T-helper 17 cell (primary cell): ENCODE data around the gene ANKLE1. TPM values are rescaled to one million over a fixed set of nuclear protein-coding genes. Genes with fewer than 3 reads are reported as not detected.
"Not testable (repeated sequence)": the region's sequence is repeated elsewhere in the genome, so short reads cannot be mapped to it uniquely, and the experiment has no call there.

ENCODE experiments used
- ATAC-seq: fragments of 150-1000 bp; cut with Tn5 transposase; 2 replicates; pipeline ENCODE4 v1.10.0; 2021; ENCODE audit warnings: mild to moderate bottlenecking, moderate library complexity
- DNase-seq, 3 donors: peaks; one replicate each; pipeline versions ENCODE4 v3.0.0 to v3.0.0-alpha.2; 2020 to 2021
- H3K9me3 ChIP-seq: one replicate; pipeline ENCODE4 v1.7.0; 2013; ENCODE audit warnings: low read length, mild to moderate bottlenecking; ENCODE audit not compliant: control insufficient read depth, poor library complexity, severe bottlenecking
- H3K27ac Mint-ChIP-seq: one replicate; pipeline ENCODE4 v1.8.0; 2022; ENCODE audit warnings: mild to moderate bottlenecking, moderate library complexity, mixed read lengths
- H3K27me3 Mint-ChIP-seq: one replicate; pipeline ENCODE4 v1.8.0; 2022; ENCODE audit warnings: mixed read lengths
- H3K36me3 Mint-ChIP-seq: one replicate; pipeline ENCODE4 v1.8.0; 2022; ENCODE audit warnings: low read depth, mixed read lengths
- H3K4me1 Mint-ChIP-seq: one replicate; pipeline ENCODE4 v1.8.0; 2022; ENCODE audit warnings: mild to moderate bottlenecking, mixed read lengths
- H3K4me3 Mint-ChIP-seq: one replicate; pipeline ENCODE4 v1.8.0; 2022; ENCODE audit warnings: mild to moderate bottlenecking, moderate library complexity, mixed read lengths
- total RNA-seq, 4 donors: library from RNA in 2 of 4; stranded (reverse) in 2 of 4; gene quantifications; one replicate each; pipeline ENCODE4 v1.2.3 and lab custom pipeline; 2022 to 2026

Gene ANKLE1
- total RNA-seq, 2 donors from 2014 or later, result 1.4 to 2.0 TPM

- H3K4me1 Mint-ChIP-seq, result peaks cover 9% of the 10 kb centered on the region
- H3K27me3 Mint-ChIP-seq, result no peaks in the 10 kb centered on the region
- H3K9me3 ChIP-seq, result no peaks in the 10 kb centered on the region
- H3K36me3 Mint-ChIP-seq, result peaks cover 2% of the 10 kb centered on the region
- no peak for DNase-seq
- H3K27ac Mint-ChIP-seq, result no peak overlapping the region
- no peak for ATAC-seq
- no peak overlapping the region for H3K4me3 Mint-ChIP-seq
Observed at GRCh38 chr19:17259934-17260333, 21.8 kb upstream of the ANKLE1 start.

- Mint-ChIP-seq H3K27me3 (no peaks in the 10 kb centered on the region), H3K4me3 (peak overlapping the region; percentile 46), H3K27ac (peak overlapping the region; percentile 67), H3K4me1 (peaks cover 9% of the 10 kb centered on the region), H3K36me3 (peaks cover 2% of the 10 kb centered on the region)
- DNase-seq, result peak; percentile 76 to 90 (median 84)
- ATAC-seq, result peak; percentile 100
- no peaks in the 10 kb centered on the region for H3K9me3 ChIP-seq
Observed at GRCh38 chr19:17260842-17261325, 20.8 kb upstream of the ANKLE1 start.

- ATAC-seq (no peak), DNase-seq (no peak)
- no peak overlapping the region for H3K27ac Mint-ChIP-seq
- H3K27me3 Mint-ChIP-seq, result no peaks in the 10 kb centered on the region
- H3K36me3 Mint-ChIP-seq, result peaks cover 2% of the 10 kb centered on the region
- H3K4me3 Mint-ChIP-seq, result no peak overlapping the region
- no peaks in the 10 kb centered on the region for H3K9me3 ChIP-seq
- H3K4me1 Mint-ChIP-seq, result peaks cover 15% of the 10 kb centered on the region
Observed at GRCh38 chr19:17262557-17262956, 19.1 kb upstream of the ANKLE1 start.

GRCh38 chr19:17263712-17264640 lies 17.7 kb upstream of the ANKLE1 start:
- peak overlapping the region; percentile 41 for H3K27ac Mint-ChIP-seq
- ATAC-seq (no peak), DNase-seq (no peak)
- H3K27me3 Mint-ChIP-seq, result no peaks in the 10 kb centered on the region
- H3K9me3 ChIP-seq, result no peaks in the 10 kb centered on the region
- peaks cover 15% of the 10 kb centered on the region for H3K4me1 Mint-ChIP-seq
- peak overlapping the region; percentile 53 for H3K4me3 Mint-ChIP-seq
- peaks cover 2% of the 10 kb centered on the region for H3K36me3 Mint-ChIP-seq

GRCh38 chr19:17264641-17264979 lies 17.1 kb upstream of the ANKLE1 start, which contains the start of gene USHBP1:
TSS of gene USHBP1 (minus strand) at chr19:17264745. CDS start at chr19:17264299, 446 bp downstream.
- H3K36me3 Mint-ChIP-seq, result peaks cover 2% of the 10 kb centered on the region
- H3K27me3 Mint-ChIP-seq, result no peaks in the 10 kb centered on the region
- ATAC-seq, result no peak
- no peak for DNase-seq
- H3K4me3 Mint-ChIP-seq, result peak within 1 kb of the TSS; percentile 53
- H3K9me3 ChIP-seq, result no peaks in the 10 kb centered on the region
- peaks cover 15% of the 10 kb centered on the region for H3K4me1 Mint-ChIP-seq
- peak within 1 kb of the TSS; percentile 41 for H3K27ac Mint-ChIP-seq

GRCh38 chr19:17266026-17266425 lies 15.7 kb upstream of the ANKLE1 start:
- DNase-seq (no peak), ATAC-seq (no peak)
- Mint-ChIP-seq H3K27me3 (no peaks in the 10 kb centered on the region), H3K27ac (no peak overlapping the region), H3K4me3 (no peak overlapping the region), H3K4me1 (peaks cover 10% of the 10 kb centered on the region), H3K36me3 (peaks cover 2% of the 10 kb centered on the region)
- H3K9me3 ChIP-seq, result no peaks in the 10 kb centered on the region

- H3K27ac Mint-ChIP-seq, result peak overlapping the region; percentile 93
- H3K27me3 Mint-ChIP-seq, result no peaks in the 10 kb centered on the region
- H3K9me3 ChIP-seq, result no peaks in the 10 kb centered on the region
- H3K4me1 Mint-ChIP-seq, result peaks cover 9% of the 10 kb centered on the region
- ATAC-seq (no peak), DNase-seq (no peak)
- H3K36me3 Mint-ChIP-seq, result peaks cover 2% of the 10 kb centered on the region
- peak overlapping the region; percentile 84 for H3K4me3 Mint-ChIP-seq
Observed at GRCh38 chr19:17266589-17266974, 15.1 kb upstream of the ANKLE1 start.

- H3K27me3 Mint-ChIP-seq, result no peaks in the 10 kb centered on the region
- ATAC-seq, result peak; percentile 95
Observed at GRCh38 chr19:17266975-17267788, 14.5 kb upstream of the ANKLE1 start, which contains the start of gene BABAM1. TSS of gene BABAM1 (plus strand) at chr19:17267443. CDS start at chr19:17268807, 1,364 bp downstream.

GRCh38 chr19:17268754-17269153 lies 12.9 kb upstream of the ANKLE1 start:
- H3K36me3 Mint-ChIP-seq, result peaks cover 2% of the 10 kb centered on the region
- peak overlapping the region; percentile 84 for H3K4me3 Mint-ChIP-seq
- H3K9me3 ChIP-seq, result no peaks in the 10 kb centered on the region
- no peaks in the 10 kb centered on the region for H3K27me3 Mint-ChIP-seq
- peaks cover 5% of the 10 kb centered on the region for H3K4me1 Mint-ChIP-seq
- H3K27ac Mint-ChIP-seq, result no peak overlapping the region
- no peak for DNase-seq
- ATAC-seq, result no peak

More at GRCh38 chr19:17266975-17267788, 14.5 kb upstream of the ANKLE1 start, which contains the start of gene BABAM1:
- peaks cover 9% of the 10 kb centered on the region for H3K4me1 Mint-ChIP-seq
- DNase-seq, result peak; percentile 79 to 91 (median 85)
- no peaks in the 10 kb centered on the region for H3K9me3 ChIP-seq
- peak within 1 kb of the TSS; percentile 93 for H3K27ac Mint-ChIP-seq
- H3K36me3 Mint-ChIP-seq, result peaks cover 2% of the 10 kb centered on the region
- peak within 1 kb of the TSS; percentile 84 for H3K4me3 Mint-ChIP-seq

- not testable (repeated sequence) for H3K27ac Mint-ChIP-seq, H3K9me3 ChIP-seq, ATAC-seq, H3K4me1 Mint-ChIP-seq, H3K36me3 Mint-ChIP-seq, H3K27me3 Mint-ChIP-seq, DNase-seq, H3K4me3 Mint-ChIP-seq
Observed at GRCh38 chr19:17274892-17275291, 6.8 kb upstream of the ANKLE1 start.

- no peaks in the 10 kb centered on the region for H3K9me3 ChIP-seq
- Mint-ChIP-seq H3K4me3 (no peak overlapping the region), H3K36me3 (no peaks in the 10 kb centered on the region), H3K27ac (no peak overlapping the region), H3K4me1 (no peaks in the 10 kb centered on the region), H3K27me3 (no peaks in the 10 kb centered on the region)
- DNase-seq, result no peak
- no peak for ATAC-seq
Observed at GRCh38 chr19:17275441-17276175, 6.1 kb upstream of the ANKLE1 start.

- DNase-seq (no peak), ATAC-seq (no peak)
- no peak overlapping the region for H3K4me3 Mint-ChIP-seq
- H3K36me3 Mint-ChIP-seq, result no peaks in the 10 kb centered on the region
- no peak overlapping the region for H3K27ac Mint-ChIP-seq
- peaks cover 5% of the 10 kb centered on the region for H3K4me1 Mint-ChIP-seq
- H3K27me3 Mint-ChIP-seq, result no peaks in the 10 kb centered on the region
- no peaks in the 10 kb centered on the region for H3K9me3 ChIP-seq
Observed at GRCh38 chr19:17279436-17279835, 2.3 kb upstream of the ANKLE1 start.
